ENCODE measurements around the gene ANKRD49. TPM values are rescaled to one million over a fixed set of nuclear protein-coding genes. Genes with fewer than 3 reads are reported as not detected.

Gene ANKRD49
- total RNA-seq, 1 donor from 2014 or later, result 16.6 TPM

DNA sequence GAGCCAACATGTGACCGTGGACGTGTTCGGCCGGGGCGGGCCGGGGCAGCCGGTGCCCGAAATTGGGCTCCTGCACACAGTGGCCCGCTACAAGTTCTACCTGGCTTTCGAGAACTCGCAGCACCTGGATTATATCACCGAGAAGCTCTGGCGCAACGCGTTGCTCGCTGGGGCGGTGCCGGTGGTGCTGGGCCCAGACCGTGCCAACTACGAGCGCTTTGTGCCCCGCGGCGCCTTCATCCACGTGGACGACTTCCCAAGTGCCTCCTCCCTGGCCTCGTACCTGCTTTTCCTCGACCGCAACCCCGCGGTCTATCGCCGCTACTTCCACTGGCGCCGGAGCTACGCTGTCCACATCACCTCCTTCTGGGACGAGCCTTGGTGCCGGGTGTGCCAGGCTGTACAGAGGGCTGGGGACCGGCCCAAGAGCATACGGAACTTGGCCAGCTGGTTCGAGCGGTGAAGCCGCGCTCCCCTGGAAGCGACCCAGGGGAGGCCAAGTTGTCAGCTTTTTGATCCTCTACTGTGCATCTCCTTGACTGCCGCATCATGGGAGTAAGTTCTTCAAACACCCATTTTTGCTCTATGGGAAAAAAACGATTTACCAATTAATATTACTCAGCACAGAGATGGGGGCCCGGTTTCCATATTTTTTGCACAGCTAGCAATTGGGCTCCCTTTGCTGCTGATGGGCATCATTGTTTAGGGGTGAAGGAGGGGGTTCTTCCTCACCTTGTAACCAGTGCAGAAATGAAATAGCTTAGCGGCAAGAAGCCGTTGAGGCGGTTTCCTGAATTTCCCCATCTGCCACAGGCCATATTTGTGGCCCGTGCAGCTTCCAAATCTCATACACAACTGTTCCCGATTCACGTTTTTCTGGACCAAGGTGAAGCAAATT lies 51.7 kb downstream of the ANKRD49 start:
- H3K27me3 ChIP-seq, result no peaks in the 10 kb centered on the region
- H3K4me1 ChIP-seq, result peaks cover 37% of the 10 kb centered on the region
- H3K27ac ChIP-seq, result no peak overlapping the region
- no peaks in the 10 kb centered on the region for H3K36me3 ChIP-seq
- TF ChIP-seq, protein P1, sequence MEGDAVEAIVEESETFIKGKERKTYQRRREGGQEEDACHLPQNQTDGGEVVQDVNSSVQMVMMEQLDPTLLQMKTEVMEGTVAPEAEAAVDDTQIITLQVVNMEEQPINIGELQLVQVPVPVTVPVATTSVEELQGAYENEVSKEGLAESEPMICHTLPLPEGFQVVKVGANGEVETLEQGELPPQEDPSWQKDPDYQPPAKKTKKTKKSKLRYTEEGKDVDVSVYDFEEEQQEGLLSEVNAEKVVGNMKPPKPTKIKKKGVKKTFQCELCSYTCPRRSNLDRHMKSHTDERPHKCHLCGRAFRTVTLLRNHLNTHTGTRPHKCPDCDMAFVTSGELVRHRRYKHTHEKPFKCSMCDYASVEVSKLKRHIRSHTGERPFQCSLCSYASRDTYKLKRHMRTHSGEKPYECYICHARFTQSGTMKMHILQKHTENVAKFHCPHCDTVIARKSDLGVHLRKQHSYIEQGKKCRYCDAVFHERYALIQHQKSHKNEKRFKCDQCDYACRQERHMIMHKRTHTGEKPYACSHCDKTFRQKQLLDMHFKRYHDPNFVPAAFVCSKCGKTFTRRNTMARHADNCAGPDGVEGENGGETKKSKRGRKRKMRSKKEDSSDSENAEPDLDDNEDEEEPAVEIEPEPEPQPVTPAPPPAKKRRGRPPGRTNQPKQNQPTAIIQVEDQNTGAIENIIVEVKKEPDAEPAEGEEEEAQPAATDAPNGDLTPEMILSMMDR (IDR thresholded peaks at IDR 0.05), result no peak
- intact Hi-C loops (cut with DNase I), result no loop called here
- peak overlapping the region; percentile 75 for H3K4me3 ChIP-seq
- ATAC-seq, result no peak
- no peaks in the 10 kb centered on the region for H3K9me3 ChIP-seq
- DNase-seq, result no peak

DNA sequence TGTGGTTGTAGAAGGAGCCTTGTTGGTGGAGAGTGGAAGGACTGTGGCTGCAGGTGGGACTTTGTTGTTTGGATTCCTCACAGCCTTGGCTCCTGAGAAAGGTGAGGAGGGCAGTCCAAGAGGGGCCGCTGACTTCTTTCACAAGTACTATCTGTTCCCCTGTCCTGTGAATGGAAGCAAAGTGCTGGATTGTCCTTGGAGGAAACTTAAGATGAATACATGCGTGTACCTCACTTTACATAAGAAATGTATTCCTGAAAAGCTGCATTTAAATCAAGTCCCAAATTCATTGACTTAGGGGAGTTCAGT lies 52.3 kb downstream of the ANKRD49 start:
- ATAC-seq (no peak), DNase-seq (no peak)
- Histone ChIP-seq H3K4me1 (peaks cover 37% of the 10 kb centered on the region), H3K4me3 (peak overlapping the region; percentile 75), H3K27ac (no peak overlapping the region), H3K36me3 (no peaks in the 10 kb centered on the region), H3K9me3 (no peaks in the 10 kb centered on the region), H3K27me3 (no peaks in the 10 kb centered on the region)
- intact Hi-C loops (cut with DNase I), result no loop called here
- TF ChIP-seq, protein P1 (IDR thresholded peaks at IDR 0.05), result no peak

DNA sequence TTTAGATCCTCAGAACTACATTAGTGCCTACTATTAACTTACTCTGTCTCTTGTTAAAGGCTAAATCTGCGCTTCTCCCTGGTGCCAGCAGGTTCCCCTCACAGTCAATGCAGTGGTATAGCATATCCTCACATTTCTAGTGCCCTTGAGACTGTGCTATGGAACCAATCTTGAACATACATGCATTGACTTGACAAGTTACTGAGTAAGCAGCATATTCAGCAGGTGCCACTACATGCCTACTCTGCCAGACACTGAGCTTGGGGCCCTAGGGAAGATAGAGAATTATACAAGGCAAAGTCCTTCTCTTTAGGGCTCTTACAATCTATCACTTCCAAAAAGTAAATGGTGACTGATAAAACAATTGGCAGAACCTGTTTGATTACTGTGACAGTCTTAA lies 53.1 kb downstream of the ANKRD49 start:
- peaks cover 37% of the 10 kb centered on the region for H3K4me1 ChIP-seq
- H3K4me3 ChIP-seq, result no peak overlapping the region
- no peaks in the 10 kb centered on the region for H3K9me3 ChIP-seq
- no peaks in the 10 kb centered on the region for H3K36me3 ChIP-seq
- no peak overlapping the region for H3K27ac ChIP-seq
- intact Hi-C loops (cut with DNase I), result no loop called here
- no peaks in the 10 kb centered on the region for H3K27me3 ChIP-seq
- ATAC-seq (no peak), DNase-seq (no peak)
- TF ChIP-seq, protein P1 (IDR thresholded peaks at IDR 0.05), result no peak

DNA sequence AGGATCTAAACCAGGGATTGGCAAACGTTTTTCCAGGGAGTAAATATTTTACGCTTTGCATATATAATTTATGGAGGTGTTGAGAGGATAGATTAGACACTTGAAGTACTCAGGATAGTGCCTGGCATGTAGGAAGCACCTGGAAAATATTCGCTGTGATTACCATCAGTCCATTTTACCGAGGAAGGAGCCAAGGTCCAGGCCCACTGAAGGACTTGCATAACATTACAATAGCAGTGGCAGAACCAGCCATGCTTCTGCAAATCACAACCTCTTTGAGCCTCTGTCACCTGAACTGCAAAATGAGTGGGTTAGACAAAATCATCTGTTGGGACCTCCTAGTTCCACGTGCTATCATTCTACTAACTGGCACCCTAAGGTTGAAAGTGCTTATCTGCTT lies 55.4 kb downstream of the ANKRD49 start:
- DNase-seq, result no peak
- H3K36me3 ChIP-seq, result no peaks in the 10 kb centered on the region
- TF ChIP-seq, protein P1 (IDR thresholded peaks at IDR 0.05), result no peak
- ATAC-seq, result no peak
- no peaks in the 10 kb centered on the region for H3K27me3 ChIP-seq
- intact Hi-C loops (cut with DNase I), result no loop called here
- no peak overlapping the region for H3K4me3 ChIP-seq
- no peaks in the 10 kb centered on the region for H3K9me3 ChIP-seq
- peaks cover 32% of the 10 kb centered on the region for H3K4me1 ChIP-seq
- no peak overlapping the region for H3K27ac ChIP-seq

Small RNA genes lying within 50 kb of the gene (microRNA-seq; reads per million reads assigned to microRNA genes)
- 1.7 reads per million, percentile 3 among the genes with 10 or more reads in this experiment for gene MIR548L (ENCODE audit: borderline microRNAs expressed)

Other genes starting within 250 kb of the ANKRD49 start
- not detected for gene IZUMO1R, start 189.4 kb upstream of the ANKRD49 start, total RNA-seq
- 0.12 TPM for gene GPR83, start 92.6 kb upstream of the ANKRD49 start, total RNA-seq
- 17.4 TPM for gene MRE11, start 140 bp upstream of the ANKRD49 start, total RNA-seq
- not detected for gene C11orf97, start 18.5 kb downstream of the ANKRD49 start, total RNA-seq
- gene FUT4, start 49.9 kb downstream of the ANKRD49 start, total RNA-seq, result 6.0 TPM
- gene PIWIL4, start 73.4 kb downstream of the ANKRD49 start, total RNA-seq, result 2.9 TPM